Activated T-helper 1 cell treated with Interleukin-2 at 50 U/mL for 16 hours (primary cell): ENCODE data around the gene SLC5A2.
"Not testable (repeated sequence)": the region's sequence is repeated elsewhere in the genome, so short reads cannot be mapped to it uniquely, and the experiment has no call there.

Experiments used
- DNase-seq: peaks from one replicate; pipeline ENCODE4 v3.0.0-alpha.2; 2020; ENCODE audit warnings: low read depth

The SLC5A2 gene

DNA sequence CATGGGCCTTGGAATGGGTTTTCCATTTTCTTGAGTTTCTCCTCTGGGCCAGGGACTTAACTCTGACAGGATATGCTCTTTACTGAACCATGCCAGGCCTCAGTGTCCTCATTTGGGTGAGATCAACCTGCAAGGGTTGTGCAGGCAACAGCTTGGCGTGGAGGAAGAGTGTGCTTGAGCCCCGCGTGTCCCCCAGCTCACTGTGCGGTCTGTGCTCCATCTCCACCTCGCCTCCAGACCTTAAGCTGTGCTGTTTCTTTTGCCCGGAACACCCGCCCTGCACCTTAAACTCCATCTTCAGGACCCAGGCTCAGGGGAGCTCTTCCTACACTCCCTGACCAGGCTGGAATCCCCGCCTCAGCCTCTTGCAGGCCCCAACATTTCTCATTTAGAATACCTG lies 15.6 kb downstream of the SLC5A2 start:
- DNase-seq = no peak

DNA sequence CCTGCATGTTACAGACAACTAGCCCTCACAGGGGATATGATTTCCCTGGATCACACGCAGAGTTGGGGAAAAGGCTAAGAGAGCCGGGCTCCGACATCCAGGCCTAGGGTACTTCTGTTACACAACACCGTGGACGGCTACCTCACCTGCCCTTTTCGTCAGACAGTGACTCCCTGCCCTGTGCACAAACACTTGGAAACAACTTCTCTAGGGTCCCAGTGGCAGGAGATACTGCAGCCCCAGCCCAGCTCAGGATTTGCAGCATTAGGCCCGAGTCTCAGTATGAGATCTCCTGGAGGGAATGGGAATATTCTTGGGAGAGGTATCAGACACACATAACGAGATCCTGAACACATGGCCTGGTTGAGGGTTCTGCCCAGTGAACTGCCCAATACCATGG lies 17.0 kb downstream of the SLC5A2 start:
- no peak for DNase-seq

DNA sequence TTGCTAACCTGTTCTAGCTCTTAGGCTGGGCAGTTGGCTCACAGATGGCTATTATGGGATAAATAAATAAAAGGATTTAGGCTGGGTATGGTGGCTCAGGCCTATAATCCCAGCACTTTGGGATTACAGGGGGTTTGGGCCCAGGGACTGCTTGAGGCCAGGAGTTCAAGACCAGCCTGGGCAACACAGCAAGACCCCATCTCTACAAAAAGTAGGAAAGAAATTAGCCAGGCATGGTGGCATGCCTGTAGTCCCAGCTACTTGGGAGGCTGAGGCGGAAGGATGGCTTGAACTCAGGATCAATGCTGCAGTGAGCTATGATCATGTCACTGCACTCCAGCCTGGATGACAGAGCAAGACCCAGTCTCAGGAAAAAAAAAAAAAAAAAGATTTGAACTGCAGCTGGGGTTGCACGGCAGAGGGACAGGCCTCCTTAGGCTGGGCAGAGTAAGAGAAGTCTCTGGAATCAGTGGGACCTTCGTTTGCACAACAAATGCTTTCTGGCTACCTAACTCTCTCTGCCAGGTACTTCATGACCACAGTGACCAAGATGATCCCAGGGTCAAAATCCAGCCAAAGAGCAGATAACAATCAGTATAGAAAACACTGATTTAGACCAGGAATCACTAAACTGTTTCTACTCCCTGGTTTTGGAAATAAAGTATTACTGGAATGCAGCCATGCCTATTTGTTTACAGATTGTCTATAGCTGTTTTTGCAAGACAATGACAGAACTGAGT lies 18.5 kb downstream of the SLC5A2 start:
- DNase-seq = no peak

DNA sequence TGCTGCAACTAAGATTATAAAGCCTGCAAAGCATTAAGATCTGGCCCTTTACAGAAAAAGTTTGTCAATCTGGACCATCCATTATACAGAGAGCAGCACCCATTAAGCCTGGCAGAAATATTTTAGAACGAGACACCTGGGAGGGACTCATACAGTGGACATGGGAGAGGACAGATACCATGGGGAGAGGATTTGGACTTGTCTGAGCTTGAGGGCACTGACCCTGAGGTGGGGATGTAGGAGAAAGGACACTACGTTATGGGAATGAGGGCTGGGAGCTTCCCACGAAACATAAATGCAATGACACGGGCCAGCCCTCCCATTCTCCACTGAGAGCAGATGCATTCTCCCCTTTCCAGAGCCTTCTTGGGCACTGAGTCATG lies 19.0 kb downstream of the SLC5A2 start:
- no peak for DNase-seq

DNA sequence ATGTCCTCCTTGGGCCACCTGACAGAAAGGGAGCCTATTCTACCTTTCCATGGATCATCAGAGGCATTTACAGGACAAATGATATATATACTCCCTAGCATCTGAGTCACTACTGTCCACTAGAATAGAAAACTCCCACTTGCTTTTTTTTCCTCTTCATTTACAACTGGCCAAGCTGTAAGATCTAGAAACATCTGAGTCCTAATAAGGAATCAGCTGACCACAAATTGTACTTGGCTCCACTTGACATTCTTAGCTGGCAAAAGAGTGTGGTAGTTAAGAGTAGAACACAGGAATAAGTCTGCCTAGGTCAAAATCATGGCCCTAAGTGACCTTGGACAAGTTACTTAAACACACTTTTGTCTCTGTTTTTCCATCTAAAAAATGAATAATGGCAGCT lies 20.1 kb downstream of the SLC5A2 start:
- no peak for DNase-seq

DNA sequence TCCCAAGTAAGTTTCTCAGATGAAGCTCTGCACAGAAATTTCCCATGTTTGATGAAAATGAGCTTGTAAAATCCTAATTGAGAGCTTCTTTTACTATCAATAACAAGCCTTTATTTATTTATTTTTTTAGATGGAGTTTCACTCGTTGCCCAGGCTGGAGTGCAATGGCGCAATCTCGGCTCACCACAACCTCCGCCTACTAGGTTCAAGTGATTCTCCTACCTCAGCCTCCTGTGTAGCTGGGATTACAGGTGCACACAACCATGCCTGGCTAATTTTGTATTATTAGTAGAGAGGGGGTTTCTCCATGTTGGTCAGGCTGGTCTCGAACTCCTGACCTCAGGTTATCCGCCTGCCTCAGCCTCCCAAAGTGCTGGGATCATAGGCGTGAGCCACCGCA lies 20.6 kb downstream of the SLC5A2 start:
- DNase-seq = not testable (repeated sequence)

DNA sequence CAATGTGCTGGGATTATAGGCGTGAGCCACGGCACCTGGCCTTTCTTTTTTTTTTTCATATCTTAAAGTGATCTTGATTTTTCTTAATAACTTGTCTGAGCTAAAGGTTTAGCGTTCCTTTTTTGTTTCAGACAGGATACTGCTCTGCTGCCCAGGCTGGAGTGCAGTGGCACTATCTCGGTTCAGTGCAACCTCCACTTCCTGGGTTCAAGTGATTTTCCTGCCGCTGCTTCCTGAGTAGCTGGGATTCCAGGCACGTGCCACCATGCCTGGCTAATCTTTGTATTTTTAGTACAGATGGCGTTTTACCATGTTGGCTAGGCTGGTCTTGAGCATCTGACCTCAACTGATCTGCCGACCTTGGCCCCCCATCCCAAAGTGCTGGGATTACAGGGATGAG lies 21.2 kb downstream of the SLC5A2 start:
- DNase-seq = no peak

DNA sequence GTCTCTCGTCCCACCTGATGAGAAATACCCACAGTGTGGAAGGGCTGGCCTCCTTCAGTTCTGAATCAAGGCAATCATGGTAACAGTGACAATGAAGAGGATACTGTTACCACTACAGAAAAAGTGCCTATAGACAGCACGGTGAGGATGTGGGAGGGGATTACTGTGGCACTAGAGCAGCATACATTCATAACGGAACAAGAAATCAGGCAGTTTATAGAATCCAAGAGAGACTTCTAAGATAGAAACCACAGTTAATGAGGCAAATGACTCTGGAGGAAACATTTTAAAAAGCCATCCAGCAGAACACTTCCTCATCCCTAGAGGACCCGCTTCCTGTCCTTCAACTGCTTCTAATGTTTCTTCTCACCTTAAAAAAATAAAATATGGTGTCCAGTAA lies 22.6 kb downstream of the SLC5A2 start:
- no peak for DNase-seq

DNA sequence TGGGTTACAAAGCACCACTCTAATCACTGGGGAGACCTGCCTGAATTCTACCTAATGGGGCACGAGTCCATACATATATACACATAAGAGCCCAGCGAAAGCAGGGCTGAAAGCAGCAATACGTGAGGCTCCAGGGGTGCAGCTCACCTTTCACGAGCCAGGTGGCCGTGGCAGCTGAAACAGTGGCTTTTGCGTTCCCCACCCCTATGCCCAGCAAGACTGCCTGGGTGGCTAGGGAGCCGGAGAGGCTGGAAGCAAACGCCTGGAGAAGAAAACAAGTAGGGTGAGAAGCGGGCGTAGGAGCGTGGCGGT lies 24.6 kb downstream of the SLC5A2 start:
- no peak for DNase-seq

DNA sequence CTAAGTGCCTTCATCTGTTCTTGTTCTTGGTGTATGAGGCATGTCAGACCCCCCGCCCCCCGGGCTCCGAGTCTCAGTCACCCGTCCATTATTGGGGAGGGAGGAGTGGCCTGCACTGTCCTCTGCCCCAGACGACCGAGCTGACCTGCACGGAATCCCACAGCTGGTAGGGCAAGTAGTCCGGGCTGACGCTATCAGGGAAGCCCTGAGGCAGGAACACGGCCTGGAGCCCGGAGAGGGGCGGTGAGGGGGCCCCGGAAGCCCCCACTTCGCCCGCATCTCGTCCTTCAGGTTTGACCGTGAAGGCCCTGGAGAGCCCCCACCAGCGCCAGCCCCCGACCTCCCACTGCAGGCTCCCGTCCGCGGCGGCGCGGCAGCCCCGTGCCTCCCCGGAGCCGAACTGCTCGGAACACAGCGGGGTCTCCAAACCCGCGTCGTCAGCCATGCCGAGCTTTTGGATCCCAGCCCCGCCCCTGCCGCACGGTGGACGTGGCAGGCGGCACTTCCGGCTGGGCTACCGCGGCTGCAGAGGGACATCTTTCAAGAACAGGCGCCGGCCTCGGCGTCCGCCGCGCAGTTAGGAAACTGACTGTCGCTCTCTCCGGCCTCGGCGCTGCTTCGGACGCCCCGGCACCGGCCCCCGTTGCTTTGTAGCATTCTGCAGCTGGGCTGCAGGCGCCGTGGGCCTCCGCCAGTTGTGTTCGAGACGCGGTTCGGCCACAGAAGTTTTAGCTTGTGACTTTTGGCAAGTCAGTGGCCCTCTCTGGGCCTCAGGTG lies 25.2 kb downstream of the SLC5A2 start, which contains the start of gene RUSF1:
Gene RUSF1 (minus strand): TSS at position 463 of the 777 bp plus-strand sequence. CDS start 18 bp downstream, at position 445.
- peak; percentile 72 for DNase-seq

DNA sequence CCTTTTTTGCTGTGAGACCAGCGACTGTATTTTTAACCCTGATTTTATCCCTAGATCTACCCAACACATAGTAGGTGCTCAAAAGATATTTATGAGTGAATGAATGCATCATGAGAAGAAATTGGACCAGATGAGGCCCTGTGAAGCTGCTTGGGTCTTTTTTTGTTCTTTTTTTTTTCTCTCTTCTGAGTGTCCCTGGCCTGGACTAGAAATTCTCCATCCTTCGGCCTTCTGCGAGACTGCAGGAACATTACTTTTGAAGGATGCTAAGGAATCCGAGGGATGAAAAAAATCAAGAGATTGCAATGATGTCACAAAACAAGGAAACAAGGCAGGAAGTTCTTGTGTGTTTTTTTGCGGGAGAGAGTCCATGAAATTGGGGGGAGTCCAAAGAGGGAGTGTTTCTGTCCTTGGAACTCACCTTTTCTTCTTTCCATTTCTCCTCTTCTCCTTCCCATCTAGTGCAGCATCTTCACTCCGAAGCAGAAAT lies 25.8 kb downstream of the SLC5A2 start:
- no peak for DNase-seq

DNA sequence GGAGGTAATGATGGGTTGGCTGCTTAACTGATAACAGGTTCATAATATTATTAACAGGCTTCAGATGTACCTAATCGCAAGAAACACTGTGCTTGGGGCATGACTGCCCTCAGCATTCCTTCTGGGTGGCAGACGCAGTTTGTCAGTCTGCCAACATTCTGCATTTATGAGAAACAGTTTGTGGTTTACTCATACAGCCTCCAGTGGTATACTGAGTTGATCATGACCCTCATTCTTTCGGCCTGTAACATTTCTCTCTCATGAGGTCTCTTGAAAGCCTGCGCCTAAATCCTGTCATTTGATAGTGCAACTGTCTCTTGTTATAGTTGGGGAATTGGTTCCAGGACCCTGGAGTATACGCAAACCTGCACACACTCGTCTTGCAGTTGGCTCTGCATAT lies 30.2 kb downstream of the SLC5A2 start:
- no peak for DNase-seq

DNA sequence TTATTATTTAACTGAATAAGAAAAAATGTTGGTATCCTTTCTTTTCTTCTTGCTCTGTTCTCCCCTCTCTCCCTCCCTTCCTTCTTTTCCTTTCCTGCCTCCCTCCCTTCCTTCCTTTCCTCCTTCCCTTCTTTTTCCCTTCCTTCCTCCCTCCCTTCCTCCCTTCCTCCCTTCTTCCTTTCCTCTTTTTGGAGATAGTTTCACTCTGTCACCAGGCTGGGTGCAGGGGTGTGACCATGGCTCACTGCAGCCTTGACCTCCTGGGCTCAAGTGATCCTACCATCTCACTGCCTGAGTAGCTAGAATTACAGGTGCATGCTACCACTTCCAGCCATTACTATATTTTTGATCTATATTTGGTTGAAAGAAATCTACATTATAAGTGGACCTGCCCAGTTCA lies 31.0 kb downstream of the SLC5A2 start:
- no peak for DNase-seq

DNA sequence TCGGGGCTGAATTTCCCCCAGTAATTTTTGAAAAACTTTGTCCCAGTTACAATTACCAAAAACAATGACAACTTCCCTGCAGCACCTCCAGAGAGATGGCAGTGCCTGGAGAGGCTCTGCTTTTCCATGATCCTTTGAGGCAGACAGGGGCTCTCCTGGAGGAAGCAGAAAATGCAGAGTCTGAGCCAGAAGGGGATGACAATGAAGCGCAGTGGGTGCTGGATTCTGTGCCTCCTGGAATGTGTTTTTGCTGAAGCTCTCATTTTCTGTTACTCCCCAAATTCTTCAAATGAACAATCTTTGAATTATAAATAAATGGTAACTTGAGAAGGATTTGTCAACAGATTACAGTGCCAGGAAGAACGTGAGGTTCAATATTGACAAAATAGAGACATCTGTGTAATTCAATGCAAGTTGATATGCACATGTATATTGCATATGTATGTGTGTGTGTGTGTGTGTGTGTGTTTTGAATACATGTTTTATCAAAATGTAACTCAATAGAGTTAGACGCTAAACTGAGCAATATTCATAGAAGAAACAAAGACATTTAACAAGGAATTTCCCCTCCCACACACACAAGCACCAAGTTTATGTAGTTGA lies 35.0 kb downstream of the SLC5A2 start:
- no peak for DNase-seq

DNA sequence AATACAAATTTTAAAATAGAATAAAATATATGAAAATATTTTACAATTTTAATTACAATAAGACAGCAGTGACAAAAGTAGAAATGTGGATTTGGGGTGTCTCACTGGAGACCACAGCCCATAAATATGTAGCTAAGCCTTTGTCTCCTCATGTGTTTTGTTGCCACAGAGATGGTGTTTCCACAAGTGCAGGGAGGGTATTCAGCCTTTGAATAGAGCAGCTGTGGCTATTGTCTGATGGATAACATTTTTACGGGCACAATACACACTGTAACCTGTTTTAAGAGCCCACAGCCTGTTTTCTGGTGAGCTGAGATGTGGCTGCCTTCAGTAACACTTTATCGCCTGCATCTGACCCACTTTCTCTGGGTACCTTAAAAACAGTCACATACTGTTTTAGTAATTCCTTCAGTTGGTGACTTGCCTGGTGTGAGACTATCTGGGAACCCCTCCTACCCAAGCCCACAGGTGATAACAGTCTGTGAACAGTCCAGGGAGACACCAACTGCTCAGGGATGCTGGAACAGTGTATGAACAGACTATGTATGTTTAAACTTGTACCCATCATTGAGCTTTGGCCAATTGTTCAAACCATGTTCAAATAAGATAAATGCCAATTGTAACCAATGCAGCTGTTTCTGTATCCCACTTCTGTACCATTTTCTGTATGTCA lies 37.0 kb downstream of the SLC5A2 start:
- no peak for DNase-seq

DNA sequence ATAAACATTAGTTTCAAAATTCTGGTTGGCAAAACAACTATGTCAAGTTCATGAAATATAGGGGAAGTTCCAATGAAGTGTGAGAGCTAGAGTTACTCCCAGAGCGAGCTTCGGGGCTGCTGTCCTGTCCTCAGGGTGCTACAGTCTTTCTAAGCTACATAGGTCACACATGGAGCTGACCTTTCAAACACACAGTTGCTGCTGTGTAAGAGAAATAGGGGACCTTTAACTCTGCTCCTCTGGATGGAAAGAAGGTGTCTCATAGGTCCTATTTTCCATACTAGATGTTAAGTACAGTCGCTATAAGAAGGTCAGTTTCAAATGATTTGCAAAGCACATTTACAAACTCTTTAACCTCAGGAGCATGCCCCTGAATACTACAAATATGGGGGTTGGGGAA lies 38.4 kb downstream of the SLC5A2 start:
- DNase-seq = no peak

DNA sequence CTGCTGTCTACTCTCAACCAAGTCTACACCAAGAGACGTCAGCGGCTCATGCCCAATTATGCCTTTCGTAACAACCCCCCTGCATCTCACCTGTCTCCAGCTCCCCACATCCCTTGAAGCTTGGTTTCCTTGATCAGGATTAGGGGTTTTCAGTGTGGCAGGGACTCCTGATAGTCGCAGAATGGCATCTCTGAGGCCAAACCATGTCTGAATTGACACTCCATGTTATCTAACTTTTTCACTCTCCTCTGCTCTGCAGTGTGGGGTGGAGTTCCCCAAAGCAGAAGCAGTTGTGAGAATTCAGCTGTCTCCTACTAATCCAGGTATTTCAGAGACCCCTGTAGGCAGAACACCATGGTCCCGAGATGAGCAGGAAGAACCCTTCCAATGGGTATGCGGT lies 39.1 kb downstream of the SLC5A2 start:
- no peak for DNase-seq

DNA sequence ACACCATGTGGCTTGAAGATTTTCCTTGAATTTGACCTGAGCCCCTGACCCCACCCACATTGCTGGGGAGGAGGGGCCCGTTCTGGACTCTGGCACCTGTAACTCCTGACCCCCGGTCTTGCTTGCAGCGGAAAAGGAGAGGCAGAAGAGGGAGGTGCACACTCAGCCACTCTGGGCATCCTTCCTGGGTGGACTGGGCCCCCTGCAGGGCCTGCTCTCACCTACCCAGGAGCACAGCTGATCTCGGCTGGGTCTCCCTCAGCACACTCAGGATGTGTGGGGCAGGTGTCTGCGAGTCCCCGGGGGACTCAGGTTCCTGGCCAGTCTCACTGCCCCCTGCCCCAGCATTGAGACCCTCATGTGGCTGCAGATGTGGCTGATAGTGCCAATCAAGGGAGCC lies 40.8 kb downstream of the SLC5A2 start:
- DNase-seq = not testable (repeated sequence)

DNA sequence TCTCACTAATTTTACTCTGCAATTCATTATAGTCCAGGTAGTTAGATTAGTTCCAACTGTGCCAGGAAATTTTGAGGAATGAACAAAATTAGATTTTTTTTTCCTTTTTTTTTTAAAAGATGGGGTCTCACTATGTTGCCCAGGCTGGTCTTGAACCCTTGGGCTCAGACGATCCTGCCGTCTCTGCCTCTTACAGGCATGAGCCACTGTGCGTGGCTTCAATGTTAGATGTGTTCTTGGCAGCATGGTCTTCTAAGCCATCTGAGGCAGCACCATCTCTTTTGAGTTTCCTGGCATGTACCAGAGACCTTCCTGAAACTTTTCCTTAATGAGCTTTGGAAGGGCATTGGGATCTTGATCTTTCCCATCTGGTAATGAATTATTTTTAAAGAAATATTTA lies 42.2 kb downstream of the SLC5A2 start:
- no peak for DNase-seq

DNA sequence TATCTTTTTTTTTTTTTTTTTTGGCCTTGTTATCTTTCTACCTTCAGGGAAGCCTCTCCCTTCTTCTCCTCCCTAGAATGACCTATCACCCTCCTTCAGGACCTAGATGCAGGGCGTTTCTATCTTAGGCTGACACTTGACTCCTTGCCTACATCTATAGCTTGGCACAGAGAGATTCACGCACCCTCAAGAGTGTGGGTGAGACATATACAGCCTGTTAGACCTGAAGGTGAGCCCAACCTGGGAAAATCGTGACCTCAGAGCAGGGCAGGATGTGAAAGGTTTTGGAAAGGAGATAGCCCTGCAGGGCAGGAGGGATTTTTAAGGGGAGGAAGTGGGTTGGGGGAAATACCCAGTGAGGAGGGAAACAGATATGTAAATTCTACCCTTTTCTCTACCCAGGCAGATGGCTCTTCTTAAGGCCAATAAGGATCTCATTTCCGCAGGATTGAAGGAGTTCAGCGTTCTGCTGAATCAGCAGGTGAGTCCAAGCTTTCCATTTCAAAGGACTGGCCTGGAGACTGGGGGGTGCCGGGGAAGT lies 44.9 kb downstream of the SLC5A2 start, which contains the start of gene AHSP:
Gene AHSP (plus strand): TSS at position 167 of the 541 bp plus-strand sequence. CDS start 240 bp downstream, at position 407.
- DNase-seq = no peak

DNA sequence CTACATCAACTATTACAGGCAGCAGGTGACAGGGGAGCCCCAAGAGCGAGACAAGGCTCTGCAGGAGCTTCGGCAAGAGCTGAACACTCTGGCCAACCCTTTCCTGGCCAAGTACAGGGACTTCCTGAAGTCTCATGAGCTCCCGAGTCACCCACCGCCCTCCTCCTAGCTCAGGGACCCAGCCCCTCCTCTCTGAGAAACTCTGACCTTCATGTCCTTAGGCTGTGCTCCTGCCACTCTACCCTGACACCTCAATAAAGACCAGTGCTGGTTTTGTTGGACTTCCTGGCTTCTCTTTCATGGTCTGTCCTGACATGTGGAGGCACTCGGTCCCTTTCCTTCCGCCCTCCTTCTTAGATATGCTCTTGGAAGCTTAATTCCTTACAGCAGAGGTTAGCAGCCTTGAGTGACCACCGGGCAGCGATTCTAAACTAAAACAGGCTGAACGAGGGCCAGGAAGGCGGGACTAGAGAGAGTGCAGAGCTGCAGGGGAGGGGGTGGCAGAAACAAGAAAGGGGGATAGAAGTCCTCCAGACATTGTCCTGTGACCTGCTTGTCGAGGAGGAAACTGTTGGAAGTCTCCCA lies 45.7 kb downstream of the SLC5A2 start:
- no peak for DNase-seq
